ENCODE measurements around the gene TMEM87B.
A peak's percentile ranks its signal among the peaks of the same experiment; 100 is the strongest.

Gene TMEM87B

DNA sequence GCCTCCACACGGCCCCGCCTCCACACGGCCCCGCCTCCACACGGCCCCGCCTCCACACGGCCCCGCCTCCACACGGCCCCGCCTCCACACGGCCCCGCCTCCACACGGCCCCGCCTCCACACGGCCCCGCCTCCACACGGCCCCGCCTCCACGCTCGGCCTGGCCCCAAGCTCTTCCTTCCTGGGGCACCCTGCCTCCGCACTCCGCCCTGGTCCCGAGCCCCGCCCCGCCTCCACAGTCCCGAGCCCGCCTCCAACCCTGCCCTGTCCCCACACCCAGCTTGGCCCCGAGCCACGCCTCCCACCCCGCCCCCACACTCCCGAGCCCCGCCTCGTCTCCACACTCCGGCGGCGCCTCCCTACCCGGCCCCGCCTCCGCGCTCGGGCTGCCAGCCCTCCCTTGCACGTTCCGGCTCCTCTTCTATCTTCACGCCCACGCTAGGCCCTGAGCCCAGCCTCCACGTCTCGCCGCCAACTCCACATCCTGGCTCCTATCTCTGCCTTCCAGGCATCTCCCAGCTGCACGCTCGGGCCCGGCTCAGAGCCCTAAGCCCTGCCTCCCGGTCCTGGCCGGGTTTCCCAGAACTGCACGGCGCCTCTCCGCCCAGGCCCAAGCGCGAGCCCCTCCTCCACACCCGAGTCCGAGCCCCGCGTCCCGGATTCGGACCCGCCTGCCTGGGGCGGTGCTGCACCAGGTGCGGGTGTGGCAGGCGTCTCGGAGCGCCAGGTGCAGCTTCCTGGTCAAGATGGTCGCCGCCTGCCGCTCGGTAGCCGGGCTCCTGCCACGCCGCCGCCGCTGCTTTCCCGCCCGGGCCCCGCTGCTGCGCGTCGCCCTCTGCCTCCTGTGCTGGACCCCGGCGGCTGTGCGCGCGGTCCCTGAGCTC is at the start of gene TMEM87B:
Gene TMEM87B (plus strand): TSS at position 423 of the 883 bp plus-strand sequence. CDS start 323 bp downstream, at position 746.
- DNase-seq (ENCODE audit: low read depth in 3 of 3, low spot score in 1 of 3) = peak; percentile 95 to 98 (median 98)

GRCh38 chr2:112005406-112006075 is 49.5 kb upstream of the TMEM87B start:
- no peak for DNase-seq (ENCODE audit: low read depth in 3 of 3, low spot score in 1 of 3)

DNA sequence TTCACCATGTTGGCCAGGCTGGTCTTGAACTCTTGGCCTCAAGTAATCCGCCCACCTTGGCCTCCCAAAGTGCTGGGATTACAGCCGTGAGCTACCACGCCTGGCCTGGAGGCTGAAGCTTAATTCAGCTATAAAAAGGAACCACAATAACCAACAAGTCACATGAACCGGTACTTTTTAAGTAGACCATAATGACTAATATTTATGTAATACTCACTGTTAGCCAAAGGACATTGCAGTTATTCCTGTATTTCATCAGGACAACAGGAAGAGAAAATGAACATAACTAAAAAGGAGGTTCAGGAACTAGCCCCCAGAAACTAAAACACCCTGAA is 49.0 kb upstream of the TMEM87B start:
- DNase-seq (ENCODE audit: low read depth in 3 of 3, low spot score in 1 of 3) = no peak

GRCh38 chr2:112007493-112007892 is 47.6 kb upstream of the TMEM87B start:
- DNase-seq (ENCODE audit: low read depth in 3 of 3, low spot score in 1 of 3) = no peak

- DNase-seq (ENCODE audit: low read depth in 3 of 3, low spot score in 1 of 3) = no peak
These were observed 46.1 kb upstream of the TMEM87B start for GRCh38 chr2:112008910-112009485.

DNA sequence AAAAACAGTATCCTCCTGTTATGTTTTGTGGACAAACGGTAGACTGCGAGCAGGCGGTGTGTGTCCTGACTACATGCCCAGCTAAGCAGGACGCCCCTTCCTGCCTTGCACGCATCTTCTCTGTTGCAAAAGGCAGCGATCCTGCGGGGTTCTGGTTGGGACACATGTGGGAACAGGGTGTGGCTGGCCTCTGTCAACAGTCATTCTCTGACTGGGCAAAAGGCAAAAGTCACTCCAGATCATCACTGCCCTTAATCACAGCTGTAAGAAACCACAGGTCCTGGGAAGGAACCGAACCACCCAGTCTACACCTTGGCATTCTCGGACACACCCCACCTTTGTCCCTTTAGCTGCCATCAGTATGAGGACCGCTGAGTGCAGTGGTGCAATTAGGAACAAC is 44.3 kb upstream of the TMEM87B start:
- DNase-seq (ENCODE audit: low read depth in 3 of 3, low spot score in 1 of 3) = no peak

DNA sequence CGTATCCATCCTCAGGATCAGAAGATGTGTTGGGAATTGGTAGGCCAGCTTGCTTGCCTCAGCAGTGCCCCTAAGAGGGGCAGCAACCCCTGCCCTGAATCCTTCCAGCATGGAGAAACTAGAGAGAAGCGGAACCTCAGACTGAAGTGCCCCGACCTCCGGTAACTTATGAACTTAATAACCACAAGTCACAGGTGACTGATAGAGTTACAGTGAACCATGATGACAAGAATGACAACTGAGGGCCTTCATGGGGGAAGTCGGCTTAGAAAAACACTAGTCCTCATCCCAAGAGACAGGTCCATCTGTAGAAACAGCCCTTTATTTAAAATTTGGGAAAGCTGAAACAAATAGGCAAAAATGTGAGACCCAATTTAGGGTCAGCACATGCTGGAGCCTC is 42.5 kb upstream of the TMEM87B start:
- no peak for DNase-seq (ENCODE audit: low read depth in 3 of 3, low spot score in 1 of 3)

GRCh38 chr2:112018846-112019245 is 36.2 kb upstream of the TMEM87B start:
- no peak for DNase-seq (ENCODE audit: low read depth in 3 of 3, low spot score in 1 of 3)

DNA sequence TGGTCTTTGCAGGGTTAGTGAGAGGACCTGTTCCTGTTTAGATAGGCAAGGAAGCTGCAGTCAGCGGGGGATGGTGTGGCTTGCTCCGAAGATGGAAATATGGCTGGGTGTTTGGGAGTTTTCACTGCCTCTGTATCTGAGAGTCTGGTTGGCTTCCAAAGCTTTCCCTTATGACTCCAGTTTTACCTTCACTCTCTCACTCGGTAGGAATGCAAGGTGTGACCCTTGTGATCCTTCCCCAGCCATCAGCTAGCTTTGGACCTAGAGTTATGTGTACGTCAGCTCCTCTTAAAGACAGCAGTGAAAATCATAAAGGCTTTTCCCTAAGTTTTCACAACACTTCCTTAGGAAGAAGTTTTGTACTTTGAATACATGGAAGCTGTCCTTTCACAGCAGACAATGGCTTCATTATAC is 35.5 kb upstream of the TMEM87B start:
- no peak for DNase-seq (ENCODE audit: low read depth in 3 of 3, low spot score in 1 of 3)

DNA sequence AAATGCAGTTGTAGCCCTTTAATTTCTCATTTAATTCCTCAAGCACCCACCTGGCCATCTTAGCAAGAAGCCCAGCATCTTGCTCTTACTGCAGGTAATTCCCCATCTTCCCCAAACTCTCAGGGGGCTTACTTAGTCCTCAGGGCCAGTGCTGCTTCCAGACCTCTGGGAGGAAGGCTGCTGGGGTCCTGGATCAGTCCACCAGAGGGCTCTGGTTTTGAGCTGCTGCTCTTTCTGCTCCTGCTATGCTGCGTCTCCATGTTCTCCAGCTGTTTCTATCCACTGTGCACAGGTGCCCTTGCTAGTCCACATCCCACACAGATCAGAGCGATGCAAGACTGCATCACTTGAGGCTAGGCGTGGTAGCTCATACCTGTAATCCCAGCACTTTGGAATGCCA is 34.5 kb upstream of the TMEM87B start:
- no peak for DNase-seq (ENCODE audit: low read depth in 3 of 3, low spot score in 1 of 3)

GRCh38 chr2:112021290-112021689 is 33.8 kb upstream of the TMEM87B start:
- DNase-seq (ENCODE audit: low read depth in 3 of 3, low spot score in 1 of 3) = no peak

- no peak for DNase-seq (ENCODE audit: low read depth in 3 of 3, low spot score in 1 of 3)
These were observed 33.3 kb upstream of the TMEM87B start for GRCh38 chr2:112021781-112022231.

DNA sequence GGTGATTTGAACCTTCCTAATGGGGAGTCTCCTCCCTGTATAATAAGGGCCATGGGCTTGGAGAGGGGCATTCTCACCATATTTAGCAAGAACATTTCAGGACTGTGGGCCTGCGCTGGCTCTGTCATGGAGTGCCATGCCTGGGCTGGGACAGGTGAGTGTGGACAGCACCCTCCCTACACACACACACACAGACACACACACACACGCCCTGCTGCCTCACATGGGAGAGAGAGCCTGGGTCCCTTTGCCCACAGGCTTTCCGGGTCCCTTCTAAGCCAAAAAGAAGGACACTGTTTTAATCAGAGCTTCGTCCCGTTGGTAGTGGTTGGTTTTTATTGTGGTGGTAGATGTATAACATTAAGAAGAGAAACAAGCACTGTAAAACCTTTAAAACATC is 31.4 kb upstream of the TMEM87B start:
- no peak for DNase-seq (ENCODE audit: low read depth in 3 of 3, low spot score in 1 of 3)

DNA sequence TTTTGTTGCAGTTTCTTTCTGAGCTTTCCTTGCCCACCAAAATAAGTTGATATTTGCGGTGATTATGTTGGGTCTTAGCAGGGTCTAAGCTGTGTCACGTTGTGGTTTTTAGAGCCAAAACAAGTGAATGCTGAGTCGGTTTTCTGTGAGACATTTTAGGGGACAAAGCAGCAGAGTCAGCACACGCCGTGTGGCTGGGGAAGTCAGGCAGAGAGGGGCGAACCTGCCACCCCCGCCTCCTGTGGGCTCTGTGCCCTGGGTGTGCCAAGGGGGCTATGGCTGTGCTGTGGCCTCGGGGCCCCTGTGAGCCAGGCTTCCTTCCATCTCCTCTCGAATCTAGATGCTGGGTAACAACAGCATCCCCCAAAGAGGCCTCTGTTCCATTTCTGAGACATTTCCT is 30.8 kb upstream of the TMEM87B start:
- DNase-seq (ENCODE audit: low read depth in 3 of 3, low spot score in 1 of 3) = no peak

DNA sequence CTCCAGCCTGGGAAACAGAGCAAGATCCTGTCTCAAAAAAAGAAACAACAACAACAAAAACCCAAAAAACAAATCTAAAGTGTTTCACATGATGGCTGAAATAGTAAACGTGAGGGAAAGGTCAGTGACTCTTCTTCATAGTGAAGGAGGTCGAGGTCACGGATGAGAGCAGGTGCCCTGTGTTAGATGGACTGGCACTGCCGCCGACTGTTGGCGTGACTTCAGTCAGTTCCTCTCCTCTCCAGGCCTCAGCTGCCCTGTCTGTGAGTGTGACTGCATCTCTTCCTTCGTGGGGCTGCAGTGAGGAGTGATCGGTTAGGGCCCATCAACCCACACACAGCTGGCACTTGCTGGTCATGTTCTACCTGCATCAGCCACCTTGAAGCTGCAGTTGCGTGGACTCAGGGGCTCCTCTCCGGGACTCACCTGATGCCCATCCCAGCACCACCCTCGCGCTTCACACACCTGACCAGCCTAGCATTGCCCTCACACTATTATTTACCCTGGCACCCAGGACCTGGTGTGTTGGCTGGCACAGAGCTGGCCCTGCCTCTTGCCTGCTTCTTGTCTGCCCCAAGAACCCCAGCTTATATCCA is 30.1 kb upstream of the TMEM87B start:
- DNase-seq (ENCODE audit: low read depth in 3 of 3, low spot score in 1 of 3) = no peak

DNA sequence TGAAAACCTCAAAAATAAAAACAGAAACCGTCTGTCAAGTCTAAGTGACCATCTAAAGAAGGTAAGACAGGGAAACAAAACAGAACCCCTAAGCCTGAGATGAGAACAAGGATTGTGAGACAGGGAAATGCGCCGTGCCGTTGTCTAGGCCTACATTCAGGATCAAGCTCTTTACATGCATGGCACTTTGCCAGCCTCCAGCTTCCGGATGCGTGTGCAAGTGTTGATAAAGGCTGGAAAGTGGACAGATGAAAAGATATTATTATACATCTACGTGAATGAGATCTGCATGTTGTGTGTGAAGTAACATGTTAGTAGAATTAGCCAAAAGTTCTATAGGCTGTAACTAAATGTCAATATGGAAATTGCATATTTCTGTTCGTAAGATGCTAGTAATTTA is 28.6 kb upstream of the TMEM87B start:
- no peak for DNase-seq (ENCODE audit: low read depth in 3 of 3, low spot score in 1 of 3)

DNA sequence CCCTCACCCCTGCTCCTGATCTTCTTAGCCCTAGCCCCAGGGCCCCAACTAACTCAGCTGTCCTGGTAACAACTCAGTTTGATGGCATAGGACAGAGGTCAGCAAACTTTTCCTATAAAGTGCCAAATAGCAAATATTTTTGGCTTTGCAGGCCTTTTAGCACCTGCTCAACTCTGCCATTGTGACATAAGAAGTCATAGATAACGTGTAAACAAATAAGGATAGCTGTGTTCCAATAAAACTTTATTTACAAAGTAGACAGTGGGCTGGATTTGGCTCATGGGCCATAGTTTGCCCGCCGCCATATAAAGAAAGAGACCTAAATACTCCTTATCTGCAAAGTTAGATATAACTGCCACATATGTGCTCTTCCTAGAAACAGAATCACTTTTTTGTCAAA is 27.3 kb upstream of the TMEM87B start:
- no peak for DNase-seq (ENCODE audit: low read depth in 3 of 3, low spot score in 1 of 3)

DNA sequence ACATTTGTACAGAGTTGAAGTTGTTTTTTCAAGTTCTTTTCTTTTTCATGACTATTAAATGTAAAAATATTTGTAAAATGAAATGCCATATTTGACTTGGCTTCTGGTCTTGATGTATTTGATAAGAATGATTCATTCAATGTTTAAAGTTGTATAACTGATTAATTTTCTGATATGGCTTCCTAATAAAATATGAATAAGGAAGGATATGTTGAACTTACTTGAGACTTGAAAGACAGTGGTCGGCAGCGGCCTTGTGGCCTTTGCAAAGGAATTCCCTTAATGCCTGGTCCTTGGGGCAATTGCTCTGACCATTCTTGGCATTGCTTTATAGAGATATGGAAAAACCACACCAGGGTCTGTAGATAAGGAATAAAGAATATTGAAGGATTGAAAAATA is 25.9 kb upstream of the TMEM87B start:
- DNase-seq (ENCODE audit: low read depth in 3 of 3, low spot score in 1 of 3) = no peak

DNA sequence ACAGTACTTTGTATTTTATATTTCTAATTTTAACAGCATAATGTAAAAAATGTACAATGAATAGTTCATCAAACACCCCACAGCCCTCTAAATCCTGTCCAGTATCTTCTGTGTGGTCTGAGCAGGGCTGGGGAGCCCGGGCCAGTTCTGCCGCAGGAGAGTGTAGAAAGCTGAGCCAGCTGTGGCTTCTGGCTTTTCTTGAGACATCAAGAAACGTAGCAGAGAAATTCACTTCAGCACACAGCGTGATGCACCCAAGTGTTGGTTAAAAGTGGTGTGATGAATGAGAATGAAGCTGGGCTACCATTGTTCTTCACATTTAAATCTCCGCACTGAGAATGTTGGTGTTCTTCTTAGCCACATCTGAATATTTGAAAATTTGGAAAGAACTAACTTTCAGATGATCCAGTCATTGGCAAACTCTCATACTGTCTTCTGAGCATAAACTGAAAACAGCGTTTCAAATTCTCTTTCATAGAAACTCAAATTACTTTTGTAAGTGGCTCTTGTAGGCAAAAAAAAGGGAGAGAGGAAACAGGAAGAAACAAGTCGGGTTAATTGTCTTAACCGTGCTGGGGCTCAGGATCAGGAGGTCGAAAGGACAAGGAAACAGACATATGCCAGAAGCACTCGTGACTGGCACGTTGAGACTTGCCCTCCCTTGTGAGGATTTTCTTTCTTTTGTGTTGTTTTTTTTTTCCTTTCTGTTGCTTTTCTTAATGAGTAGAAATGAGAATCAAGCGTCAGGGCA is 23.4 kb upstream of the TMEM87B start:
- DNase-seq (ENCODE audit: low read depth in 3 of 3, low spot score in 1 of 3) = no peak

GRCh38 chr2:112032224-112032586 is 22.9 kb upstream of the TMEM87B start:
- DNase-seq (ENCODE audit: low read depth in 3 of 3, low spot score in 1 of 3) = no peak

Measured in stimulated activated CD4-positive, alpha-beta T cell treated with anti-CD3 and anti-CD28 coated beads, TNF-alpha, amount 100 ng/mL, for 1 hour (primary cell).